HL-60 (cell line): ENCODE data around the gene ANKRD33B.

Experiments used
- DNase-seq, 2 experiments: peaks; one replicate each; pipeline ENCODE4 v3.0.0-alpha.2; 2010 to 2020; ENCODE audit warnings: low read depth in 1 of 2, low spot score in 1 of 2
- H3K27ac ChIP-seq: fragments of 250-450 bp; sonication (Bioruptor Pico); replicated peaks from 2 replicates; pipeline ENCODE4 v1.5.1; 2020; ENCODE audit warnings: mild to moderate bottlenecking, moderate library complexity
- H3K27me3 ChIP-seq: fragments of 250-450 bp; sonication (Bioruptor Pico); 2 replicates; pipeline ENCODE4 v1.5.1; 2021; ENCODE audit warnings: mild to moderate bottlenecking, moderate library complexity; ENCODE audit not compliant: insufficient read depth, poor library complexity, severe bottlenecking
- H3K4me3 ChIP-seq: replicated peaks from 2 replicates; pipeline ENCODE4 v1.5.1; 2011; ENCODE audit warnings: mild to moderate bottlenecking, control low read depth, low read length; ENCODE audit not compliant: insufficient read depth
- GABPA ChIP-seq: IDR thresholded peaks from 2 replicates; pipeline ENCODE4 v1.6.1; 2012; ENCODE audit warnings: low read depth
- POLR2AphosphoS5 ChIP-seq: IDR thresholded peaks from 2 replicates; pipeline ENCODE4 v1.6.1; 2012; ENCODE audit warnings: low read depth
- SPI1 ChIP-seq: IDR thresholded peaks from 2 replicates; pipeline ENCODE4 v1.6.1; 2012; ENCODE audit warnings: low read depth, mild to moderate bottlenecking, borderline replicate concordance
- TF ChIP-seq, protein P1 (sequence below): IDR thresholded peaks from 2 replicates; pipeline ENCODE4 v1.6.1; 2012; ENCODE audit warnings: low read depth; ENCODE audit not compliant: insufficient replicate concordance
- TF ChIP-seq, protein P2 (sequence below): IDR thresholded peaks from one replicate; pipeline ENCODE4 v1.5.1; 2011; ENCODE audit warnings: low read length, control low read depth, inconsistent platforms; ENCODE audit not compliant: insufficient read depth

Gene ANKRD33B

GRCh38 chr5:10655161-10655971, 91.5 kb downstream of the ANKRD33B start:
- no peaks in the 10 kb centered on the region for H3K27me3 ChIP-seq
- DNase-seq = no peak
- 0 out of 2 replicates have a peak, but pooled peaks have one; percentile 40 for TF ChIP-seq POLR2AphosphoS5
- TF ChIP-seq, protein P1, sequence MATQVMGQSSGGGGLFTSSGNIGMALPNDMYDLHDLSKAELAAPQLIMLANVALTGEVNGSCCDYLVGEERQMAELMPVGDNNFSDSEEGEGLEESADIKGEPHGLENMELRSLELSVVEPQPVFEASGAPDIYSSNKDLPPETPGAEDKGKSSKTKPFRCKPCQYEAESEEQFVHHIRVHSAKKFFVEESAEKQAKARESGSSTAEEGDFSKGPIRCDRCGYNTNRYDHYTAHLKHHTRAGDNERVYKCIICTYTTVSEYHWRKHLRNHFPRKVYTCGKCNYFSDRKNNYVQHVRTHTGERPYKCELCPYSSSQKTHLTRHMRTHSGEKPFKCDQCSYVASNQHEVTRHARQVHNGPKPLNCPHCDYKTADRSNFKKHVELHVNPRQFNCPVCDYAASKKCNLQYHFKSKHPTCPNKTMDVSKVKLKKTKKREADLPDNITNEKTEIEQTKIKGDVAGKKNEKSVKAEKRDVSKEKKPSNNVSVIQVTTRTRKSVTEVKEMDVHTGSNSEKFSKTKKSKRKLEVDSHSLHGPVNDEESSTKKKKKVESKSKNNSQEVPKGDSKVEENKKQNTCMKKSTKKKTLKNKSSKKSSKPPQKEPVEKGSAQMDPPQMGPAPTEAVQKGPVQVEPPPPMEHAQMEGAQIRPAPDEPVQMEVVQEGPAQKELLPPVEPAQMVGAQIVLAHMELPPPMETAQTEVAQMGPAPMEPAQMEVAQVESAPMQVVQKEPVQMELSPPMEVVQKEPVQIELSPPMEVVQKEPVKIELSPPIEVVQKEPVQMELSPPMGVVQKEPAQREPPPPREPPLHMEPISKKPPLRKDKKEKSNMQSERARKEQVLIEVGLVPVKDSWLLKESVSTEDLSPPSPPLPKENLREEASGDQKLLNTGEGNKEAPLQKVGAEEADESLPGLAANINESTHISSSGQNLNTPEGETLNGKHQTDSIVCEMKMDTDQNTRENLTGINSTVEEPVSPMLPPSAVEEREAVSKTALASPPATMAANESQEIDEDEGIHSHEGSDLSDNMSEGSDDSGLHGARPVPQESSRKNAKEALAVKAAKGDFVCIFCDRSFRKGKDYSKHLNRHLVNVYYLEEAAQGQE = no peak
- H3K4me3 ChIP-seq = no peak overlapping the region
- no peak overlapping the region for H3K27ac ChIP-seq

DNA sequence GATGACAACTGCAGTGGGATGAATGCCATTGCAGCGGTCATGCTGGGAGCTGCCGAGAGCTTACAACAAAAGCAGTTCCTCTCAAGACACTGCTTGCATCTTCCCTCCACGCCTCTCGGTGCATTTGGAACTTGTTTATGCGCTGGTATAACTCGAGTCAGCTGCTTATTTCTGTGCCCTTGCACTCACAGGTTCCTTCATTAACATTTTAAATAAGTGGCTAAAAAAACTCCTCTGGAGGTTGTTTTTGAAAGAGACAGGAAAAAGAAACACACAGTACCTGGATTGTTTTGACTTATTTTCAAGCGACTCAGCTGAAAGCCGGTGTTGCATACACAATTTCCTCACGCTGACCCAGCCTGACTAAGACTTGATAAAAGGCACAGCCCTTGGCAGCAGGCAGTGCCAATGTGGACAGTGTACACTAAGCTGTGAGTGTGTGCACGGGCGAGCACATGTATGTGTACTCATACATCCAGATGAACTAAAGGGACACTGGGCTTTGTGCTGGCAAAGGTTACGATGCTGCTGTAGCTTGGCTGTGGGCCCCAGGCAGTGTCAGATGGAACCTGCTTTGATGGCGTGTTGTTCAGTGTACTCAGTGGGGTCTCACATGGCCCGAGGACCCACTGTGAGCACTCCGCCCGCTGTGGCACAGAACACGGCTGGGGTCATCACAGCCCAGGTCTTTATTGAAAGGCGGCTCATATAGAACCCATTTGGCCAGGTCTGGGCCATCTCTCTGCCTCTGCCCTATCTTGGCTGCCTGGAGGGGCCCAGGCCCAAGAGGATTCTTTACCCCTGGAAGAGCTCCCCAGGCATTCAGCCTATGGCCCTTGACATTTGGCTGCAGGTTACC, 92.3 kb downstream of the ANKRD33B start:
- H3K27ac ChIP-seq = no peak overlapping the region
- H3K27me3 ChIP-seq = no peaks in the 10 kb centered on the region
- TF ChIP-seq, protein P1 = no peak
- TF ChIP-seq POLR2AphosphoS5 = no peak
- TF ChIP-seq SPI1 = no peak
- TF ChIP-seq, protein P2, sequence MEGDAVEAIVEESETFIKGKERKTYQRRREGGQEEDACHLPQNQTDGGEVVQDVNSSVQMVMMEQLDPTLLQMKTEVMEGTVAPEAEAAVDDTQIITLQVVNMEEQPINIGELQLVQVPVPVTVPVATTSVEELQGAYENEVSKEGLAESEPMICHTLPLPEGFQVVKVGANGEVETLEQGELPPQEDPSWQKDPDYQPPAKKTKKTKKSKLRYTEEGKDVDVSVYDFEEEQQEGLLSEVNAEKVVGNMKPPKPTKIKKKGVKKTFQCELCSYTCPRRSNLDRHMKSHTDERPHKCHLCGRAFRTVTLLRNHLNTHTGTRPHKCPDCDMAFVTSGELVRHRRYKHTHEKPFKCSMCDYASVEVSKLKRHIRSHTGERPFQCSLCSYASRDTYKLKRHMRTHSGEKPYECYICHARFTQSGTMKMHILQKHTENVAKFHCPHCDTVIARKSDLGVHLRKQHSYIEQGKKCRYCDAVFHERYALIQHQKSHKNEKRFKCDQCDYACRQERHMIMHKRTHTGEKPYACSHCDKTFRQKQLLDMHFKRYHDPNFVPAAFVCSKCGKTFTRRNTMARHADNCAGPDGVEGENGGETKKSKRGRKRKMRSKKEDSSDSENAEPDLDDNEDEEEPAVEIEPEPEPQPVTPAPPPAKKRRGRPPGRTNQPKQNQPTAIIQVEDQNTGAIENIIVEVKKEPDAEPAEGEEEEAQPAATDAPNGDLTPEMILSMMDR = no peak
- no peak for TF ChIP-seq GABPA
- H3K4me3 ChIP-seq = no peak overlapping the region
- DNase-seq = no peak

DNA sequence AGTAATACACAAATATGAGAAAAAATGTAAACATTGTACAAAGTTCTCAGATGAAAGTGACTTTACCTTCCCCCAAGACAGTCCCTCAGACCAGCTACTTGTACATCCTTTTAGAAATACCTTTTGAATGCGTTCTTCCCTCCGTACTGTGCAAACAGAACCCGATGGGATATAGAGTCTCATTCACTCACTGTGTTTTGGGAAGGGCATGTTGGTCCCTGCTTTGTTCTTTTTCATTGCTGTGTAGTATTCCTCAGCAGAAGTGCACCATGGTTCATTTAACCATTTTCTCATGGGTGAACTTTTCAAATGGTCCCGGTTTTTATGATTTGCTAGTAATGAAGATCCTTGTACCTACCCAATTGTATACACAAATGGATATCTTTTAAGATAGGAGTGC, 94.4 kb downstream of the ANKRD33B start:
- TF ChIP-seq GABPA = no peak
- TF ChIP-seq SPI1 = no peak
- TF ChIP-seq POLR2AphosphoS5 = no peak
- TF ChIP-seq, protein P1 = no peak
- TF ChIP-seq, protein P2 = no peak
- Histone ChIP-seq H3K27me3 (no peaks in the 10 kb centered on the region), H3K4me3 (no peak overlapping the region), H3K27ac (no peak overlapping the region)
- DNase-seq = no peak
